CD4-positive, alpha-beta T cell treated with Interleukin-15 for 4 hours (primary cell): ENCODE measurements around the gene LGALS9B.
"Not testable (repeated sequence)": the region's sequence is repeated elsewhere in the genome, so short reads cannot be mapped to it uniquely, and the experiment has no call there.

ENCODE experiments used
- DNase-seq: peaks from one replicate; pipeline ENCODE4 v3.0.0-alpha.2; 2020; ENCODE audit warnings: low spot score

Gene LGALS9B

DNA sequence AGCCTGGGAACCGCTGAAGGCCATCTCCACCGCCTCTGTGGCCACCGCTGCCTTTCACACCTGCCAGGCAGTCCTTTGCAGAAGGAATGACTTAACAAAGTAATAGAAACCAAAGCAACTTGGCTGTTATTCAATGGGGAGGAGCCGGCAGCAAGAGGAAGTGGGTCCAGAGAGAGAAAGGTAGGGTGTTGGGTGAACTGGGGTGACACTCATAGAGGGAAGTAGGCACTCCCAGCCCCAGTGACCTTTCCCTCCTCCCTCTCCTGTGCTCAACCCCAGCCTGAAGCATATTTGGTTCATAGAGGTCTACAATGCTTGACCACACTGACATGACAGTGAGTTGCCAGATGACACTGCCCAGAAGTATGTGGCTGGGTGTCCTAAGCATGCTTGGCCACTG lies at the start of gene LGALS9B:
Gene LGALS9B (minus strand): TSS at position 93 of the 400 bp plus-strand sequence. CDS start 69 bp downstream, at position 24.
- DNase-seq: not testable (repeated sequence)

DNA sequence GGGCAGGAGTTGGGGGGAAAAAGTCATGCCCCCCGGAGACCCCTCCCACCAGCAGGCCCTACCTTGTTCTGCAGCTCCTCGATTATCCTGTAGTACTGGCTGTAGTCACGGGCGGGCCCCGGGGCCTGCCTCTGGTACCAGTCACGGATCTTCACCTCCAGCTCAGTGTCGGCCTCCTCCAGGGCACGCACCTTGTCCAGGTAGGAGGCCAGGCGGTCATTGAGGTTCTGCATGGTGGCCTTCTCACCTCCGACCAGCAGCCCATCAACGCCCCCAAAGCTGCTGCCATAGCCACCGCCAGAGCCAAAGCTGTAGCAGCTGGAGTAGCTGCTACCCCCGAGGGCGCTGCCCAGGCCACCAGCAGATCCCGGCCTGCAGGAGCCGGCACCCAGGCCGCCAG lies 49.6 kb upstream of the LGALS9B start:
- not testable (repeated sequence) for DNase-seq

DNA sequence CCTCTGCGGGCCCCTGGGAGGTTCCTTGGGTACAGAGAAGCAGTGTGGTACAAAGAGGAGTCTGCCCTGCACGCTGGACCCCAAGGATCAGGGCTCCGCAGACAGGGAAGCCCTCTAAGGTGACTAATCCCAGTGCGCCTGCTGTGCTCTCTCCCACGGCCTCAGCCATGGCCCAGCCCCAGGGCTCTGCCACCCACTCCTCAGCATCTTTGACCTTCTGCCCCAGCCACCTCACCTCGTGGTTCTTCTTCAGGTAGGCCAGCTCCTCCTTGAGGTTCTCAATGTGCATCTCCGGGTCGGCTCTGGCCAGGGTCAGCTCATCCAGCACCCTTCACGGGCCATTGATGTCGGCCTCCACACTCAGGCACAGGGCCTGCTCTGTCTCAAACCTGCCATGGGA lies 47.8 kb upstream of the LGALS9B start:
- DNase-seq: not testable (repeated sequence)

DNA sequence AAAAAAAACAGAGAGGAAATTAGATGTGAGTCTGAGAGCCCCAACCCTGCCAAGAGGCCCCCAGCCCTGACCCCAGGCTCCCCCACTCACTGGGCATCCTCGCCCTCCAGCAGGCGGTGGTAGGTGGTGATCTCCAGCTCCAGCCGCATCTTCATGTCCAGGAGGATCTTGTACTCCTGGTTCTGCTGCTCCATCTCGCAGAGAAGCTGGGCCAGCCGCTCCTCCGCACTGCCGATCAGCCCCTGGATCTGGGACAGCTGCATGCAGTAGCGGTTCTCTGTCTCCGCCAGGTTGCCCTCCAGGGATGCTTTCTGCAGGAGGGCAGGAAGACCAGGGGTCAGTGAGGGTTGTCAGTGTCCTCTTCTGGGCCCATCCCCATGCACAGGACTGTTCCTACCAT lies 46.2 kb upstream of the LGALS9B start:
- DNase-seq: not testable (repeated sequence)

DNA sequence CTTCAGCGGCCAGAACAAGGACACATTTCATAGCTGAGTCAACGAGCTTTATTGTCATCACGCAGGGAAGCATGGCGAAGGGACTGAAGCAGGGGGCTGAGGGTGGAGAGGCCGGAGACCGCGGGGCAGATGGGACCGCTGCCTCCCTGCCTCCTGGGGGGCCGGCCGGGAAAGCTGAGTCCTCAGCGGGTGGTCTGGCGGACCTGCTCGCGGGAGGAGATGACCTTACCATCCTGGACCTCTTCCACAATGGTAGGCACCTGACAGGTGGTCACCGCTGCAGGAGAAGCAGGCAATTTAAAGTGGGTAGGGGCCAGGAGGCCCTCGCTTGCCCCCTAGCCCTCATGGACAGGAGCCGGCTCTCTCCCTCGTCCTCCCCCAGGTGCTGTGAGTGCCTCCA lies 45.0 kb upstream of the LGALS9B start:
- not testable (repeated sequence) for DNase-seq

DNA sequence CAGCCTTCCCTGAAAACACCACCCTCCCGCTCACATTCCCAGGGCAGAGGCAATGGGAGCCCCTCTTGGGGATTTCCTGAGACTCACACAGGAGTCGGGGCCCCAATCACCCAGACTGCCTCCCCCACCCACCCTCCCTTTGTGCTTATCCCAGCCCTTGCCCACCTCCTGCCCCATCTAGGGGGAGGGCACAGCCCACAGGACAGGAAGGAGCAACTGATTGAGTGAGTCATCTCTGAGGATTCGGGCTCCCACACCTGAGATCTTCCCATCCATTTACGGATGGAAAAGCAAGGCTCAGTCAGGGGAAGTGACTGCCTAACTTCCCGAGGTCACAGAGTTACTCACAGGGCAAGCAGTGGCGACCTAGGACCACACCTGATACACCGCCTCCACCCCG lies 44.4 kb upstream of the LGALS9B start:
- not testable (repeated sequence) for DNase-seq

DNA sequence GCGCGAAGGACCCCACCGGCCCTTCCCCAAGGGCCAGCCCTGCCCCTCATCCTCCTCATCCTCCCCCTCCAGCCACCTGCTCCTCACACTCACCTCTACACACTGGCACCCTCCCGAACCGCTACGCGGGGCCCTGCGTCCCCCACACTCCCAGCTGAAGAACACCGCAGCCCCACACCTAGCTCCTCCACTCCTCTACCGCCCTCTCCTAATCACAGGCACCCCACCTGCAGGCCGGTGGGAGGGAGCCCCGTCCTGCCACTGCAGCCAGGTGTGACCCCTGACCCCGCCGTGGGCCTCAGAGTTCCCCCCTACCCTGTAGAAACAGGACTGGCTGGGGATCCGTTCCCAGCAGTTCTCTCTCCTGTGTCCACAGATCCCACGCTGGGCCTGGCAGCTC lies 38.0 kb upstream of the LGALS9B start:
- not testable (repeated sequence) for DNase-seq

DNA sequence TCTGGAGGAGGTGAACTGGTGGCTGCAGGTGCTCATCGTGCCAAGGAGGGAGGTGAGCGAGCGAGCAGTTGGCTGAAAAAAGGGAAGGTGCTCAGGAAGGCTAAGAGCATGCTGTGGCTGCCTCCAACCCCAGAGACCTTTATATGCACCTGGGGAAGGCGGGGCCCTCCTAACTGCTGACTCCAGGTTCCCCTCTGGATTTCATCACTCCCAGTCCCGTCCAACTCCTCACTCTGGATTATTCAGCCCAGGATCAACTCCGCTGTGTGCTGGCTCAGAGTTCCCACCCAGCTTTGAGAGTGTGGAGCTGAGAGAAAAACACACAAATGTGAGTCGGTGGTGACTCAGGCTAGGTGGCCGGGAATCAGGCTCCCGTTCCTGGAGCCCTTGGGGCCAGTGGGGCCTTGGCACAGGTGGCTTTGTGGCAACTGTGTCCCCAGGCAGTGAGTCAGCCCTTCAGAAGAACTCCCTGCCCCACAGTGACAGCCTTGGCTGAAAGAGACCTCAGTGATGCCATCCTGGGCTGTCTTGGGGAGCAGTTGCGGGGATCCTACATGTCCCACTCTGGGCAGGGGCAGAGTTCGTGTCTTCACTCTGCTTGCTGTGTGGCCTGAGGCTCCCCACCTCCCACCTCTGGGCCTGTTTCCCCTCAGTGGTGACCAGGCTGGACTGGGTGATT lies 37.2 kb upstream of the LGALS9B start:
- DNase-seq: not testable (repeated sequence)

DNA sequence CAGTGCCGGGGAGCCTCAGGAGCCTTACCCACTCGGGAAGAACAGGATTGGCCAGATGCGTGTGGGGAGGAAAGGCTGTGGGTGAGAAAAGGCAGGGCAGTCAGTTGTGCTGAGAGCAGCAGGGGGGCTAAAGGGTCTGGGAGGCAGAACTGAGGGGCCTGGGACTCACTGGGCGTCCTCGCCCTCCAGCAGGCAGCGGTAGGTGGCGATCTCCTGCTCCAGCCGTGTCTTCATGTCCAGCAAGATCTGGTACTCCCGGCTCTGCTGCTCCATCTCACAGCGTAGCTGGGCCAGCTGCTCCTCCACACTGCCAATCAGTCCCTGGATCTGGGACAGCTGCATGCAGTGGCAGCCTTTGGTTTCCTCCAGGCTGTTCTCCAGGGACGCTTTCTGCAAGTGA lies 34.6 kb upstream of the LGALS9B start:
- DNase-seq: not testable (repeated sequence)

DNA sequence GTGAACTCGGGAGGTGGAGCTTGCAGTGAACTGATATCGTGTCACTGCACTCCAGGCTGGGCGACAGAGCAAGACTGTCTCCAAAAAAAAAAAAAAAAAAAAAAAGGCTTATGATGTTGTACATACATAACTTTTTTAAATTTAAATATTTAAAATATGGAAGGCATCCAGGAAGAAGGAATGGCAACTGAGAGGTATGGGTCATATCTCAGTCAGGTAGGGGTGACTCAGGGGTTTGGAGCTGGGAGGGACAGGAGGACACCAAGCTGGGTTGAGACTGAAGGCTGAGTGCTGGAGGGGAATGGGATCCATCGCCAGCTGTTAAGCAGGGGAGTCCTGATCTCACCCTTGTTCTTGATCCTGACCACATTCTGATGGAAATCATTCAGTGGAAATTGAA lies 33.0 kb upstream of the LGALS9B start:
- not testable (repeated sequence) for DNase-seq

DNA sequence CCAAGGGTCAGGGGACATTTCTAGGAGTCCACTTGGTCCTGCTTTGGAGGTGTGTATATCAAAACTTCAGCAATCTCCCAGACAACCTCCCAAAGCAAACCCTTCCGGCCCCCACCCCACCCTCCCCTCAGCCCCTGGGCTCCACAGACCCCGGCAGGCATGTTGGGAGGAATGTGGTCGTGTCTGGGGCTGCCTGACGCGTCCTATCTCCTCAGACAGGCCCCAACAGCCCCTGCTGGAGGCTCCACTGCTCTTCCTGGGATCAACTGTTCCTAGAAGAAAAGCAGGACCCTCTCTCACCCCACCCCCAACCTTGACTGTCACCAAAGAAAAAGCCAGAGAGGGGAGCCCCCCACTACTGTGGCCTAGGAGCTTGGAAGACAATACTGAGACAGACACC lies 28.1 kb upstream of the LGALS9B start:
- DNase-seq: not testable (repeated sequence)

DNA sequence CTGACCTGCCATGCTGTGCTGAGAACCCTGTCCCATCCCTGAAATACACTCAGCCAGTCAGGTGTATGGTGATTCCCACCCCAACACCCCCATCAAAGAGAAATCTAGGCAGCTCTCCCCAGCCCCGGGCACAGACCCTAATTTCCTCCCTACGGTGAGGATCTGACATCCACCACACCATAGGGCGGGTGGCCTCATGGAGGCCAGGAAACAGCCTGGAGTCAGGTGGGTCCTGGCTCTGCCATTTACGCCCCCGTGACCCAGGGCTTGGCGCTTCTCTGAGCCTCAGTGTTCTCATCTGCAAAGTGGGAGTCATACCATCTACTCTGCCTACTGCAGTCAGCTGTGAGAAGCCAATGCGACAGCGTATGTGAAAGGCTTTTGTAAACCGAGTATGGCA lies 27.4 kb upstream of the LGALS9B start:
- not testable (repeated sequence) for DNase-seq

DNA sequence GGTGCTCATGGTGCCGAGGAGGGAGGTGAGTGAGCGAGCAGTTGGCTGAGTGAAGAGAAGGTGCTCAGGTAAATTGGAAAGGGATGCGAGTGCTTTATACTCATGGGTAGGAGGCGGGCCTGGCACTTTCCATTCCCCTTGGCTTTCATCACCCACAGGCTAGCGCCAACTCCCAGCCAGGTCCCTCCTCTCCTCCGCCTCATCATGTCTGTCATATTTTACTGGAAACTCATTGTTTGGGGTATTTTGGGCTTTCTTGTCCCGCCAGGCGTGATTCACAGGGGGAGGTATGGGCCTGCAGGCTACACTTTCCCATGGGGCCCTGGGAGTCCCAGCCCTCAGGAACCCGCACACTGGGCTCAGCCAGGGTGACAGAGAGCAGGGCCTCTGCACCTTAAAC lies 26.8 kb upstream of the LGALS9B start:
- not testable (repeated sequence) for DNase-seq

DNA sequence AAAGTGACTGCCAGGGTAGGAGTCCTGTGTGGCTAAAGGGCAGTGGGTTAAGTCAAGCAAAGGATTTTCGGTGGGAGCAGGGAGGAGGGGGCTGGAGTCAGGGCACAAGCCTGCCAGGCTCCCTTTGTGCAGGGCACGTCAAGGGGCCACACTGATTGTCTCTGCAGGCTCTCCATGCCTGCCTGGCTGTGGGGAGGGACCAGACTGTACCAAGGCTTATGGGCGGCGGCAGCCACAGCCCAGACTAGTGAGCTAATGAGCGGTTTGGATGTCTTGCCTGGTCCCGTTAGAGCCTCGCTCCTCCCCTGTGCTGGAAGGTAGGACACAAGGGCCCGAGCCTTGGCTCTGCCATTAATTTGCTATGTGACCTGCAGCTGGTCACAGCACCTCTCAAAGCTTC lies 25.6 kb upstream of the LGALS9B start:
- DNase-seq: not testable (repeated sequence)

DNA sequence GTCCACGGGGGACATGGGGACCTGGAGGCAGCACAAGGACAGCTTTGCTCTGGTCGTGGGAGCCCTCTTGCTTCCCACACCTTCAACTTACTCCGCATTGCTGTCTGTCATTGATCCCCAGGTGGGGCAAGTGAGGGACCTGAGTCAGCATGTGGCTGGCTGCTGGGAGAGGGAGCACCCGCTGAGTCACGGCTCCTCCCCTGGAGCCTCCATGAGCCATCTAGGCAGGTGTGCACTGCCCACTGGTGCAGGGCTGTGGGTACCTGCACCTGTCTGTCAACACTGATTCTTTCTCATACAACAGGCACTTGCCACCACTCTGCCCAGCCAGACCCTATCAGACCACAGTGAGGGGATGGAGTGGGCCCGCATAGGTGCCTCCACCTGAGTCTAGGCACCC lies 24.8 kb upstream of the LGALS9B start:
- DNase-seq: not testable (repeated sequence)

DNA sequence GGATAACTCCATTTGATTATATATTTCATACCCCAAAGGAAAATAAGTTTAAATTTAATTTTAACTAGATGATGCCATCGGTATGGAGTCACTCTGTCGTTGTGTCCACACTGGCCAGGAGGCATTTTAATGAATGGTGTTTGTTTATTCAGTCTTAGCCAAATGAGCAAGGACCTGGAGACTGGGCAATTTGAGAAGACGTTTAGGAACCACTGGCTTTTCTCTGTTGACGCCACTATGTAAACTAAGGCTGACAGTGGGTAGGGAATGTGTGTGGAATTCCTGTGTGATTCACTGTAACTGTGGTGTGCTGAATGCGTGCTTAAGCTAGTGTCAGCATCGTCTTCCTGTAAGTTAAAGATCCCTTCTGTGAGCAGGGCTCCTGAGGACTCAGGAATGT lies 17.6 kb upstream of the LGALS9B start:
- not testable (repeated sequence) for DNase-seq

DNA sequence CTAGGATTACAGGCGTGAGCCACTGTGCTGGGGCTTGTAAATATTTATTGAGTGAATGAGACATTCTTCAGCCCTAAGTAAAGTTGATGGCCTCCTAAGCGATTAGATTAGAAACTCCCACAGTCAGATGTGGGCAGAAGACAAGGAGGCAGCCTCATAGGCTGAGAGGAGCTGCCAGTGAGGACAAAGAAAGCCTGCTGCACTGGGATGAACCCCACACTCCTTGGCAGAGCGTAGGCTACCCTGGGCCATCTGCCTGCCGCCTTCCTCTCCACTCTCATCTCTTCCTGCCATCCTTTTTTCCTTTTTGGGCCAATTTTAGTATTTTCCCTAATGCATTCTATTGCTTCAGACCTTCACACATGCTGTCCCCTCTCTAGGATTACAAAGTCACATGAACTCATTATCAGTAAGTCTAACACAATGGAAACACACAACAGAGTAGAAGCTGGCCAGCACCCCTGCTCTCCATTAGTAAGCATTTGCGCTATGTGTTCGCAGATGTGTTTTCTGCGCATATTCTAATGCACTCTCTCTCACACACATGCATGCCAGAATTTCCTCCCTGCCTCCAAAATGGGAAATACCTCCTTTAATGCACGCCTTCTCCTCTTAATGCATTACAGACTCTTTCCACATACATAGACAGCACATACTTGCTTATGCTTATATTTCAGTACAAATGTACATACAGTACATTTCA lies 12.7 kb upstream of the LGALS9B start:
- not testable (repeated sequence) for DNase-seq

DNA sequence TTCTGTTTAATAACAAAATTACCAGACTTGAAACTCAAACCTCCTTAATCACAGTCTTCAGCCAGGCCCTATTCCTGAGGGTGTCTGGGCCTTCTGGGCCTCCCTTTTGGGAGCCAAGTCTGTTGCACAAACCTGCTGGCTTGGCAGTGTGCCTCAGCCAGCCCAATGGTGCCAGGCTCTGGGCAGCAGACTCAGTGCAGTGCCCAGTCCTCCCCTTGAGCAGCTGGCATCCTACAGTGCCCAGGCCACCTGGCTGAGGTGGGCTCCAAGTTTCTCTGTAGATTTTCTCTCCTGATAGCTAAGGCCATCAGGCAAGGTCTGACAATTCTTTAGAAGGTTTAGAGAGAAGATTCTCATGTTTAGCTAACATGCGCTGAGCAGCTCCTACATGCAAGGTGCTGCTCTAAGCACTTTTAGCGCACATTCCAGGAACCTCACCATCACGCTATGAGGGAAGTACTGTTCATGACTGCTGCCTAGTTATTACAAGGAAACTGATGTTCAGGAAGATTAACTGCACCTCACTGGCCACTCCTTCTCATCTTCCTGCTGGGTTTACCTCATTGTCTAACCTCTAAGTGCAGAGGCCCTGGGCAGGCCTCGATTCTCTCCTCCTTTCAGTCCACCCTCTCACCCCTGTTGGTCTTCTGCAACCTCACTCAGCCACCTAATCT lies 10.2 kb upstream of the LGALS9B start:
- not testable (repeated sequence) for DNase-seq

DNA sequence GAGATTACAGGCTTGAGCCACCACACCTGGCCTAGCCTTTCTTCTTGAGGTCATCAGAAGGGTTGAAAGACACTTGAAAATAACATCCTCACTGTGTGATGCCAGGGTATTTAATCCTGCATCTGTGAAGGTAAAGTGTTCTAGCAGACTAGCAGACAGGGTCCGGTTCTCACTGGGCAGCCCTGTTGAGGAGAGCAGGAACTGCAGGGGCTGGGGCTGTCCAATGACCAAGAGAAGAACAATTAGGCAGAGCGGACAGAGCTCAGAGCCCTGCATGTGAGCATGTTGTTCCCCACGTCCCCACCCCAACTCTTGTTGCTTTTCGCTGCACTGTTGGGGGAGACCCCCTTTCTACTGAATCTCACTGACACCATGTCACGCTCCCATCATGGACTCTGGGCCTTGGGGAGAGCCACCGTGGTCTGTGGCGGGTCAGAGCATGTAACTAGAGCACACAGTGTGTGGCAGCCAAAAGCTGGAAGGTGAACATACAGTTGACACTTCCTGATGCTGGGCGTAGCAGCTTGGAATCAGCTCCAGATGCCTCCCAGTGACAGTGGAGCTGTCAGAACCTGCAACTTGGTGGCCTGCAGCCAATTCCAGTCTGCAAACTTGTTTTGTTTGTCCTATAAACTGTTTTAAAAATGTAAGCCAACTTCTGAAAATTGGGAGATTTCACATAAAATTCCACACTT lies 7.9 kb upstream of the LGALS9B start:
- DNase-seq: not testable (repeated sequence)

DNA sequence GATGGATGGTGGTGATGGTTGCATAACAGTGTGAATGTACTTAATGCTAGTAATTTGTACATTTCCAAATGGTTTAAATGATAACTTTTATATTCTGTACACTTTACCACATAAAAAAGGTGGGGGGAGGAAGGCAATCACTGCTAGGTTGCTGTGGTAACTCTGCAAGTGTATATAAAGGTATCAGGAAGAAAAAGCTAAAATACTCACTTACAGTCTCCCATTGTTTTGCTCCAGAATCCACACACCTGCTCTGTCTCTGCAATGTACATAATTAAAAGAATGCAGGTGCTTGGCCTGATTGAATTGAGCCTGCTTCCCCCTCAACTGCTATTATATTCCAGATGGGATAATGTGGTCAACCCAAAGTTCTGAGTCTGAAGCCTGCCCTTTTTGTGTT lies 6.7 kb upstream of the LGALS9B start:
- DNase-seq: not testable (repeated sequence)

DNA sequence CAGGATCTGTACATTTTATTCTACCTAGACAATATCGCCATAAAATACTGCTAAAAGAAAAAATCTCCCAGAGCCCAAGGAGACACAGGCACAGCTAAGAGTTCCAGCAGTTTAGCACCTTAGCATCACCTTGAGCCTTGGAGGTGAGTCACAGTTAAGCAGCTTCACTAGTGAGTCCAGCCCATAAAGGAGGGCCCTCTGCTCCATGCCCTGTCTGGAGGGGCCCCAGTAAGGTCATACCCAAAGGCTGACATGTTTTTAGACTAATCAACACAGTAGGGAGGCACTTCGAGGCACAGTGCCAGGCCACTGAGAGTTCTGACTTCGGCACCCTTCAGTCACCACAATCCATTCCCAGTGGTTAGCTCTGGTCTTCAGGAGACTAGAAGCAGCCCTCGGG lies 2.6 kb upstream of the LGALS9B start:
- DNase-seq: not testable (repeated sequence)

DNA sequence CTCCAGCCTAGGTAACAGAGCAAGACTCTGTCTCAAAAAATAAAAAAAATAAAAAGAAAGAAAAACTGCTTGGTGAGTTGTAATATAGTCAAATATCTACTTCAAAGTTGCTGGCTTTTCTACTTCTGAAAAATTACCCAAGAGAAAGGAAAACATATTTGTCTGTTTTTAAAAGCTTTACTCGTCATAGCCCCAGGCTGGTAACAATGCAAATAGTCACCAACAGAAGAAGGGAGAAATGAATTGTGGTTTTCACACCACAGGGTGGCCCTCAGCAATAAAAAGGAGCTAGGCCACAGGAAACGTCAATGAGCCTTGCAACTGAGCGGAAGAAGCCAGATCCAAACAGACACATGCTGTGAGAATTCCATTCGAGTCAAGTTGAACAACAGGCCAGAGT lies 1.8 kb upstream of the LGALS9B start:
- not testable (repeated sequence) for DNase-seq
